Measurements from ENCODE around the gene PPFIBP2. TPM values are rescaled to one million over a fixed set of nuclear protein-coding genes. Genes with fewer than 3 reads are reported as not detected.

Gene PPFIBP2
- polyA plus RNA-seq, 3 donors: 48.4 to 56.9 (median 56.9) TPM

- DNase-seq (ENCODE audit: extremely low read depth in 1 of 11, low read depth in 9 of 11, low spot score in 4 of 11): peak in 2 of 11 donors; percentile 48 to 52
These were observed 151.9 kb downstream of the PPFIBP2 start for GRCh38 chr11:7665473-7666291.

GRCh38 chr11:7666292-7666866, 152.6 kb downstream of the PPFIBP2 start:
- DNase-seq (ENCODE audit: extremely low read depth in 1 of 11, low read depth in 9 of 11, low spot score in 4 of 11): no peak

DNA sequence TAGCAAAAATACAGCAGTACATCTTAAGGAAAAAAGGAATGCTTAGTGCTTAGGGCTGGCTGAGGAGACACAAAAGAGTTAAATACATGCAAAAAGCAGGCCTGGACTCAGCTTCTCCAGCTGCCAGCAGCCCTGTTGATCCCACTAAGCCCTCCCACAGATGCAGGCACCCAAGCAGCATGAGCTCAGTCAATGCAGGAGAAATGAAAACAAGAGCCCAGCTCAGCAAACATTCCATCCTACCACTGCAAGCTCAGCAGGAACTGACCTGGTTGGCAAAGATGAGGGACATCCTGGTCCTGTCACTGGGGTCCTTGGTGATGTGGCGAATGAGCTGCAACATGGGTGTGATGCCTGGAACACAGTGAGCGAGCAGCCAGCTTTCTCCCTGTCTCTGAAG, 153.7 kb downstream of the PPFIBP2 start:
- DNase-seq (ENCODE audit: extremely low read depth in 1 of 11, low read depth in 9 of 11, low spot score in 4 of 11): no peak

GRCh38 chr11:7668464-7668863, 154.7 kb downstream of the PPFIBP2 start:
- no peak for DNase-seq (ENCODE audit: extremely low read depth in 1 of 11, low read depth in 9 of 11, low spot score in 4 of 11)

DNA sequence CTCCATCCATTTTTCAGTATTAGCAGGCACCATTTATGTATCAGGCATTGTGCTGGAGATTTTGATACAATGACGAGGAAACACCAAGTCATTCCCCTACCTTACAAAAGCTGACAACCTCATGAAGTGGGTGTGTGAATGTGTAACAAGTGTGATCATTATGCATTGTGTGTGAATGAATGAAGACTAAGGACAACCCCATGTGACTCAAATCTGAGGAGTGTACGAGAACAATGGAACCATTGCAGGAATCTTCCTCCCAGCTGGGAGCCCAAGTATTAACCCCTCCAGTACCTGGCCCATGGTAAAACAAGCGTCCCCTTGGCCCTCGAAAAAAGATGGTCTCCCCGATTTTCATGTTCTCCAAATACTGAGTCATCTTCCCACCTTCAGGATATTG, 155.1 kb downstream of the PPFIBP2 start:
- DNase-seq (ENCODE audit: extremely low read depth in 1 of 11, low read depth in 9 of 11, low spot score in 4 of 11): no peak

DNA sequence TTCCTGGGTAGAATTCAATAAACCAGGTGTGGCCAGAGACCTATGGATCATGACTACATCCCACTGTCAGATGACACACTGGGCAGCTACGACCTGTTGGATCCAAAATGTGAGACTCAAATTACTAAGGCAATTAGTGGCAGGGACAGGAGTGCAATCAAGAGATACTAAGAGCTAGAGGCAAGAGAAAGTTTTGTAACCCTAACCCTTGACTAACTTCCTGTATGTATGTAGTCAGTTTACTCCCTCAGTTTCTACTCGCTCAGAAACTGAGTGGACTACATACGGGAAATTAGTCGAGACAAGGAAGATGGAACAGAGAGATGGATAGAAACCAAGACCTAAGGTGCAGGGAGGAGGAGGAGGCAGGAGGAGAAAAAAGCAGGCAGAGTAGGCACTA, 156.8 kb downstream of the PPFIBP2 start:
- no peak for DNase-seq (ENCODE audit: extremely low read depth in 1 of 11, low read depth in 9 of 11, low spot score in 4 of 11)

GRCh38 chr11:7671347-7672215, 157.8 kb downstream of the PPFIBP2 start:
- no peak for DNase-seq (ENCODE audit: extremely low read depth in 1 of 11, low read depth in 9 of 11, low spot score in 4 of 11)

DNA sequence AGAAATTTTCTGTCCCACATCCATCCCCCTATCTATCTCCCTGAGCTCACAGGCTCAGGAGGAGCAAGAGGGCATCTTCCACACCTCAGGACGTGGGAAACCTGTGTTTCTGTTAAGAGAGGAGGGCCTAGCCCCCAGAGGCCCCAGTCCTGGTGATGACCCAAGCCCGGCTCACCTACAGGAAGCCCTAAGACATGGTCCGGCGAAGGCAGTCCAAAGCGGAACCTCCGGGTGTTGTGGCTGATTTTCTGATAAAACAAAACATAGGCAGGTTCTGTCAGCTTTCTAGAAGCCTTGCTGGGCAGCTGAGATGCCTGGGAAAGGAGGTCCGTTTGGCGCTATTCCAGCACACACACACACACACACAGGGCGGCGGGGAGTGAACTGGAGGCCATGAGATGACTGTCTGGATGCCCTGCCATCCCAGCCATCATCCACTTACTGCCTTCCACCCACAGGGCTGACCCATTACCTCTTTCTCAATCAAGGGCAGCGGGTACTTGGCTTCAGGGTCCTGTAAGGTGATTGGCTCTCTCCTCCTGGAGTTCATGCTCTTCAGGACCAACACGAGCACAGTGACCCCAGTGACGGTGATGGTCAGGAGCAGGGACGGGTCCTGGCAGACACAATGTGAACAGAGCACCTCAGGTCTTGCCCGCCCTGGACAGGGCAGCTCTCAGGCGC, 158.6 kb downstream of the PPFIBP2 start:
- no peak for DNase-seq (ENCODE audit: extremely low read depth in 1 of 11, low read depth in 9 of 11, low spot score in 4 of 11)

DNA sequence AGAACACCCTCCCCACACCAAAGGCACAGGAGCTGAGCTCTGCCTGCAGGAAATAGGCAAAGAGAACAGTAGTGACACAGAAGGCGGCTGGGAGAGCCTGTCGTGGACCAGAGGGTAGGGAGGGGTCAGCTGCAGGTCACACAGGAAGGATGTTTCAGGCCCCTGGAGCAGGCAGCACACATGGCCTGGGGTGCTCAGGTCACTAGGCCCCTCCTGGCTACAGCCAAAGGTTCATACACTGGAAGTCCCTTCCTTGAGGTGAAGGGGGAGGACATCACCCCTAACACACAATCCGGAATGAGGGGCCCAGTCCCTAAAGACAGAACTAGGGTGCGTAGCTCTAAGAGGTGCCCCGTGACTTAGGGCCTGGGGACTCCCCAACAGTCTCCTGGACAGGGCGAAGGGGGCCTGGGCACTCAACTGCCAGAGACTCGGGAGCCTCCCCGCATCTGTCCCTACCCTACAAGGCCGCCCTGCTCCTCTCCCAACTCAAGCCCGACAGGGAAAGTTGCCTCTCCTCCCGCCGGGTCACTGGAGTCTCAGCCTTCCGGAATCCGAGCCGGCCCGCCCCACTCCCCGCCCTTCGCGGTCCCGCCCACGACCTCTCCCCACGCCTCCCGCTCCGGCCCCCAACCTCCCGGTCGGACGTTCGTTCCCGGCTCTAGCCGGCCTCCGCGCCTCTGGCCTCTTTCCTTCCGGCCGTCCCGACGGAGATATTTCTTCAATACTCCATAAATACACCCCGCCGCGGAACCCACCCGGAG, 159.3 kb downstream of the PPFIBP2 start, which contains the start of gene CYB5R2:
TSS of gene CYB5R2 (minus strand) at position 541 of the 764 bp plus-strand sequence. CDS start 675 bp downstream, outside the sequence.
- peak in 6 of 11 donors; percentile 55 to 62 (median 60) for DNase-seq (ENCODE audit: extremely low read depth in 1 of 11, low read depth in 9 of 11, low spot score in 4 of 11)

GRCh38 chr11:7673724-7674434, 160.1 kb downstream of the PPFIBP2 start:
- peak in 4 of 11 donors; percentile 42 to 61 (median 55) for DNase-seq (ENCODE audit: extremely low read depth in 1 of 11, low read depth in 9 of 11, low spot score in 4 of 11)

DNA sequence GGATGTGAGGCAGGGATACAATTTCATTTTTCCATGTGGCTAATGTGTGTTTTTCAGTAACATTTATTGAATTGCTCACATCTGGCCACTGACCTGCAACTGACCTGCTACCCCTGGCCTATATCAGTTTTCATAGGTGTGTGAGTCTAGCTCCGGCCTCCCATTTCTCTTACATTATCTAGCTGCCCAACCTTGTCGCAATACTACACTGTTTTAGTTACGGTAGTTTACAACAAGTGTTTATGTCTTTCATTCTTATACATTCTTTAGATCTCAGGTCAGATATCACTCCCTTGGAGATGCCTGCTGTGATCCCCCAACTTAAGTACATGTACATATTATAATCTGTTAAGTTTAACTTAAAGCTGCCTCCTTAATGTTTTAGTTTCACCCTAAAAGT, 161.8 kb downstream of the PPFIBP2 start:
- DNase-seq (ENCODE audit: extremely low read depth in 1 of 11, low read depth in 9 of 11, low spot score in 4 of 11): no peak

GRCh38 chr11:7677071-7677470, 163.3 kb downstream of the PPFIBP2 start:
- DNase-seq (ENCODE audit: extremely low read depth in 1 of 11, low read depth in 9 of 11, low spot score in 4 of 11): no peak

DNA sequence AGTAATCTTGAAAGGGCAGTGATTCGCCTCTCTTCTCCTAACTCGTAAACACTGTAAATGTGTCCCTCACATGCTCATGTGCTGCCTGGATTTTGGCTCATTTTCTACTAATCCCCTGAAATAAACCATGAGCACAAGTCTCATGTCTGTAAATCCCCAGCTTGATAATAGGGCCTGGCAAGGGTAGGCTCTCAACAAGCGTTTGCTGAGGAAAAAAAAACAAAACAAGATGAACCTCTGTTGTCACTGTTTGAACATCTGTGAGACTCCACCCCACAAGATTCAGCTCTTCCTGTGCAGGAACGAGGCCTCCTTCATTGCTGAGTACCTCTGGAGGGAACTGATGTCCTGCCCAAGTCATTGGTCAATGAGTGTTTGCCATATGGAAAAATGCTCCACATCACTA, 164.0 kb downstream of the PPFIBP2 start:
- DNase-seq (ENCODE audit: extremely low read depth in 1 of 11, low read depth in 9 of 11, low spot score in 4 of 11): peak in 2 of 11 donors; percentile 41 to 51

DNA sequence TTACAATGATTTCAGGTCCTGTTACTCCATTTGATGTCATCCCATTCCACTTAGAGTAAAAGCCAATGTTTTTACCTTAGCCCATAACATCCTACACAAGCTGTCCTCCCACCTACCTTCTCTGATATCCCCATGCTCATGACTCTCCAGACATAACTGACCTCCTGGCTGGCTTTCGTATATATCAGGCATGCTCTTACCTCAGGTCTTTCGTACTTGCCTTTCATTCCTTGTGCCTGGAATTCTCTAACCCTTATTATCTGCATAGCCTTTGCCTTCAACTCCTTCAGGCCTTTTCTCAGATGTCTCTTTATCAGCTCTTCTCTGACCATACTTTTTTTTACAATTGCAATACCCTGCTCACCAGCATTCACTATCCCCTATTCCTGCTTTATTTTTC, 169.8 kb downstream of the PPFIBP2 start:
- no peak for DNase-seq (ENCODE audit: extremely low read depth in 1 of 11, low read depth in 9 of 11, low spot score in 4 of 11)

GRCh38 chr11:7686761-7687160, 173.0 kb downstream of the PPFIBP2 start:
- DNase-seq (ENCODE audit: extremely low read depth in 1 of 11, low read depth in 9 of 11, low spot score in 4 of 11): no peak

DNA sequence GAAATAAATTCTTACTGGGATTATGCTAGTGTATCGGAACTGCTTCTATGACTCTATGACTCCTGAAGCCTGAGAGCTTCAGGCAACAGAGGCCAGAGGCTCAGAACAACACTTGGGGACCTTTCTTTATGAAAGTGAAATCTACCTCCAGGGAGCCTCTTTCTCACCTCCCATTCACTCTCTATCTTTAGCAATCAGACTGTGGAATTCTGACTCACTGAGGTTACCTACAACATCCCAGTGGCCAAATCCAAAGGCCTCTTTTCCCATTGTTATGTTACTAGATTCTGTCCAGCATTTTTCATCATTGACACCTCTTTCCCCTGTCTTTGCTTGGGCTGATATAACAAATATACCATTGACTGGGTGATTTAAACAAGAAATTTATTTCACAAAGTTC, 173.6 kb downstream of the PPFIBP2 start:
- DNase-seq (ENCODE audit: extremely low read depth in 1 of 11, low read depth in 9 of 11, low spot score in 4 of 11): no peak

DNA sequence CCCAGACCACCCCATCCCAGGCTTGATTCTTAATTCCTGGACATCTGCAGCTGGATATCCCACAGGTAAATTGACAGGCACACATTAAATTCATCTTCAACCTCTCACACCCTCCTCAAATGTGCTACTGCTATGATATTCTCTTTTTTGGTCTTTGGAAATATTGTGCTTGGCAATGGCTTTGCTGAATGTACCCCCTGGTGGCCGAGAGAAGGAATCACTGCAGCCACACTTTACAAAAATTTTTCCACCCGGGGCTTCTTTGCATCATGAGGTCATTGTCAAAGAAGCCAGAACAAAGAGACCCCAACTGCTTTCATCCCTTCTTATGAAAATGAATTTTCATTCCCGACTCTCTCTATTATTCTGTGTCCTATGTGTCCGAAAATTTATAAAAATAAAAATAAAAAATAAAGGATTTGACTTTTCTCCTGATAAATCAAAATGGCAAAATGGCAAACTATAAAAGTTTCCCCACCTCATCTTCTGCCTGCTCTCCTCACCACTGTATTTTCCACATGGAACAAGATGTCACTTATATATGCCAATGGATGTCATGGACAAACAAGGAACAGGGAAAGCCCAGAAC, 174.5 kb downstream of the PPFIBP2 start:
- no peak for DNase-seq (ENCODE audit: extremely low read depth in 1 of 11, low read depth in 9 of 11, low spot score in 4 of 11)

Data from renal cortex interstitium (tissue), 11 donors.